HepG2 (cell line): Measurements from ENCODE around the gene THBS1. TPM values are rescaled to one million over a fixed set of nuclear protein-coding genes. Genes with fewer than 3 reads are reported as not detected.

ENCODE experiments used
- ATAC-seq: fragments of 200-7000 bp; cut with Tn5 transposase; 3 replicates; pipeline ENCODE4 v1.9.1; 2020; ENCODE audit warnings: mild to moderate bottlenecking, moderate library complexity
- BruUV-seq: library from RNA; stranded (reverse); fragments of 400-500 nt; replicated peaks from 2 replicates; lab custom pipeline; 2021; lab: Mats Ljungman, UMichigan
- CTCF ChIA-PET: fragments of 300-600 bp; formaldehyde crosslinking; extraction: SDS; loops from one replicate; lab custom pipeline; 2021; ENCODE audit warnings: low total read pairs, inconsistent platforms, low intra/inter-chr PET ratio; lab: Yijun Ruan, JAX
- POLR2A ChIA-PET: fragments of 350-600 bp; sonication (Branson Sonifier 250); formaldehyde crosslinking; loops from one replicate; lab custom pipeline; 2020; ENCODE audit warnings: antibody characterized with exemption, inconsistent platforms; lab: Yijun Ruan, JAX
- DNase-seq: peaks from one replicate; pipeline ENCODE4 v3.0.0-alpha.2; 2015; ENCODE audit warnings: low spot score
- FAIRE-seq: peaks from 3 replicates; lab custom pipeline; 2011; peaks lifted over from hg19 to GRCh38; lab: Jason Lieb, UNC
- H2AFZ ChIP-seq: one replicate; pipeline ENCODE4 v1.6.1; 2011; ENCODE audit warnings: low read length, inconsistent platforms
- H3K27ac ChIP-seq: fragments of 300-600 bp; 3 replicates; pipeline ENCODE4 v1.8.0; 2011; ENCODE audit warnings: mixed run types, mild to moderate bottlenecking, mixed read lengths, low read length, inconsistent platforms; ENCODE audit not compliant: insufficient read depth; ENCODE audit errors: extremely low read length
- H3K27me3 ChIP-seq, 2 experiments: fragments of 200-600 bp in 1 of 2; 2 replicates in 1 of 2; 3 replicates in 1 of 2; pipeline versions ENCODE4 v1.6.0 to v1.8.0; 2011; ENCODE audit warnings: low read length in 2 of 2, mild to moderate bottlenecking in 2 of 2, moderate library complexity in 2 of 2, inconsistent platforms in 1 of 2; ENCODE audit not compliant: insufficient read depth in 2 of 2, control insufficient read depth in 1 of 2
- H3K36me3 ChIP-seq, 2 experiments: fragments of 200-600 bp in 1 of 2; replicated peaks in 1 of 2; 2 replicates in 1 of 2; 3 replicates in 1 of 2; pipeline versions ENCODE4 v1.5.1 to v1.8.0; 2011; ENCODE audit warnings: low read length in 2 of 2, inconsistent platforms in 1 of 2; ENCODE audit not compliant: insufficient read depth in 2 of 2, control insufficient read depth in 1 of 2
- H3K4me1 ChIP-seq: 2 replicates; pipeline ENCODE4 v1.5.1; 2012; ENCODE audit warnings: low read length, inconsistent platforms; ENCODE audit not compliant: insufficient read depth
- H3K4me2 ChIP-seq: 2 replicates; pipeline ENCODE4 v1.6.0; 2011; ENCODE audit warnings: low read depth, low read length, inconsistent platforms
- H3K4me3 ChIP-seq, 3 experiments: fragments of 200-600 bp in 1 of 3; sonication (generic), shearing (Covaris generic) in 1 of 3; replicated peaks in 1 of 3; 2 replicates each; pipeline ENCODE4 v1.5.1; 2011 to 2016; ENCODE audit warnings: low read length in 3 of 3, inconsistent platforms in 2 of 3, low read depth in 2 of 3, mild to moderate bottlenecking in 2 of 3, control low read depth in 1 of 3, mixed read lengths in 1 of 3; ENCODE audit not compliant: insufficient read depth in 1 of 3
- H3K79me2 ChIP-seq: one replicate; pipeline ENCODE4 v1.6.1; 2011; ENCODE audit warnings: low read length, inconsistent platforms; ENCODE audit not compliant: insufficient read depth
- H3K9ac ChIP-seq: 2 replicates; pipeline ENCODE4 v1.6.0; 2011; ENCODE audit warnings: mild to moderate bottlenecking, low read depth, low read length, inconsistent platforms; ENCODE audit not compliant: insufficient read depth
- H3K9me3 ChIP-seq: 2 replicates; pipeline ENCODE4 v1.5.1; 2012; ENCODE audit warnings: mild to moderate bottlenecking, low read length
- H4K20me1 ChIP-seq: 2 replicates; pipeline ENCODE4 v1.6.0; 2011; ENCODE audit warnings: inconsistent platforms, mild to moderate bottlenecking, low read length, moderate library complexity; ENCODE audit not compliant: insufficient read depth
- ISL2 ChIP-seq: sonication (generic); formaldehyde crosslinking; IDR thresholded peaks from 2 replicates; pipeline ENCODE4 v1.5.0; 2020; ENCODE audit warnings: missing genetic modification reagents
- POLR2A ChIP-seq, 2 experiments: IDR thresholded peaks; 2 replicates each; pipeline ENCODE4 v1.6.1; 2011; ENCODE audit warnings: low read depth in 2 of 2, low read length in 2 of 2, mild to moderate bottlenecking in 1 of 2, moderate library complexity in 1 of 2; ENCODE audit not compliant: insufficient read depth in 1 of 2
- RBFOX2 ChIP-seq: fragments of 200-400 bp; formaldehyde crosslinking; IDR thresholded peaks from 2 replicates; pipeline ENCODE4 v1.6.1; 2017; ENCODE audit warnings: low read depth, mild to moderate bottlenecking, low read length
- ZIK1 ChIP-seq: sonication (generic); formaldehyde crosslinking; IDR thresholded peaks from 2 replicates; pipeline ENCODE4 v1.5.0; 2020; ENCODE audit warnings: mild to moderate bottlenecking, low read depth, missing genetic modification reagents, borderline replicate concordance
- WGBS: methylation state at CpG from one replicate; pipeline ENCODE4 v1.1.6; 2017; ENCODE audit warnings: low lambda C conversion rate; 5-methylcytosine and 5-hydroxymethylcytosine counted together
- in situ Hi-C: cut with HindIII; loops from 2 replicates; pipeline ENCODE4 v1.10.0; 2017; ENCODE audit warnings: low pct_unique_long_range_greater_than_20kb; ENCODE audit not compliant: extremely low pct_ligation_motif_present
- intact Hi-C: fragments of 100-400 bp; cut with micrococcal nuclease; formaldehyde crosslinking; loops from one replicate; pipeline ENCODE4 v1.10.0; 2022; ENCODE audit not compliant: unreplicated experiment
- polyA plus RNA-seq, 8 experiments: library from polyadenylated mRNA; depleted of rRNA in 3 of 8; stranded (reverse) in 7 of 8; unstranded in 1 of 8; fragments of >200 nt; fragmentation: Illumina TruSeq in 4 of 8; extraction: Trizol in 4 of 8; gene quantifications; 2 replicates each; pipeline versions ENCODE4 v1.2.1 to v1.2.3, GENCODE V29; 2011 to 2016; ENCODE audit warnings: low read depth in 4 of 8, missing spikeins in 1 of 8, mixed read lengths in 1 of 8; ENCODE audit not compliant: insufficient read depth in 1 of 8
- total RNA-seq, 5 experiments: library from RNA; depleted of rRNA; stranded (reverse); fragments of >200 nt; fragmentation: Illumina TruSeq; extraction: Trizol; gene quantifications; 2 replicates each; pipeline ENCODE4 v1.2.3, GENCODE V29; 2016; ENCODE audit warnings: low read depth in 1 of 5
- TF ChIP-seq, protein P1 (sequence below): sonication (generic); formaldehyde crosslinking; IDR thresholded peaks from 2 replicates; pipeline ENCODE4 v1.4.0; 2020; ENCODE audit warnings: mild to moderate bottlenecking, missing genetic modification reagents
- TF ChIP-seq, protein P2 (sequence below): sonication (generic); formaldehyde crosslinking; IDR thresholded peaks from 2 replicates; pipeline ENCODE4 v1.8.0; 2023; ENCODE audit warnings: mild to moderate bottlenecking, missing genetic modification reagents

Gene THBS1
- total and polyA plus RNA-seq, 2 of the 13 experiments (the other 11 are each of a cell fraction or from before 2014, with no cell fraction given): 54.7 to 67.1 TPM

DNA sequence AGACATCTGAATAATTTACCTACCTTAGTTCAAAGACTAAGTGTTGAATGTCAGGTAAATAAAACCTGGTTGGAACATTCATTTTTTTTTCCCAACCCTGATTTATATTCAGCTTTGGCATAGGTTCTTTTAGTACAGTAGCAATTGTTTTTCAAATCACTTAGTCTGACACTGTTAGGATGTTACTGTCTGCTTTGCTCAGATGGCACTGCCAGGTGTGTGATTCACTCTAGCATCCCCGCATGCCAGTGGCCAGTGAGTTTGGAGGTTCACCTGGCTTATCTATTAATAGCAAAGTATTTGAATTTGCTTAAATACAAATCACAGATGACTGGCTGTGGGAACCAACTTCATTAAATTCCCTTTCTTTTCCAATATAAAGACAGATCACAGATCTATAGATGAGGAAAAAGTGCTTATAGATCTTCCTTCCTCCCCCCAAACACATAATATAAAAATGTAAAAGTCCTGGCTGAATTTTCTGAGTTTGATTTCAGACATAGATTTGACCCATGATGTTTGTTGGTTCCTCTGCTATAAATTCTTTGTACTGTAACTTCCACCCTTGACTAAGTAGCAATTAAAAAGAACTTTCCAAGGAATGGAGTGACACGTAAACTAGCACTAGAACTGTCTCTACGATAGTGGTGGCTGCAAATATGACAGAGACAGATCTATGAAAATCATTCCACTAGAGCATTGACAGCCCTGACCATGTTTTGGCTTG lies 3.9 kb downstream of the THBS1 start:
- intact Hi-C loops: loop anchor here (5.0 kb wide), 1 partner anchor 172 kb away; no protein-coding TSS in a partner anchor
- Histone ChIP-seq H3K4me3 (no peak overlapping the region), H2AFZ (no peak overlapping the region), H3K79me2 (peaks cover 22% of the 10 kb centered on the region), H4K20me1 (peaks cover 13% of the 10 kb centered on the region; the same call in 1 of the 2 replicates), H3K4me2 (no peak overlapping the region), H3K27ac (no peak overlapping the region), H3K9ac (no peak overlapping the region), H3K27me3 (no peaks in the 10 kb centered on the region; a peak in 1 of 5 replicates), H3K36me3 (peaks cover 26 to 69% of the 10 kb centered on the region in 2 experiments)
- DNase-seq (no peak), ATAC-seq (no peak), FAIRE-seq (no peak)
- POLR2A ChIA-PET: interaction anchor here (1.5 kb wide), 1 partner anchor 311 kb away, joined by 4 read pairs; no protein-coding TSS in a partner anchor
- WGBS: 93% methylated on average over 3 of the region's 3 CpGs
- TF ChIP-seq, protein P1, sequence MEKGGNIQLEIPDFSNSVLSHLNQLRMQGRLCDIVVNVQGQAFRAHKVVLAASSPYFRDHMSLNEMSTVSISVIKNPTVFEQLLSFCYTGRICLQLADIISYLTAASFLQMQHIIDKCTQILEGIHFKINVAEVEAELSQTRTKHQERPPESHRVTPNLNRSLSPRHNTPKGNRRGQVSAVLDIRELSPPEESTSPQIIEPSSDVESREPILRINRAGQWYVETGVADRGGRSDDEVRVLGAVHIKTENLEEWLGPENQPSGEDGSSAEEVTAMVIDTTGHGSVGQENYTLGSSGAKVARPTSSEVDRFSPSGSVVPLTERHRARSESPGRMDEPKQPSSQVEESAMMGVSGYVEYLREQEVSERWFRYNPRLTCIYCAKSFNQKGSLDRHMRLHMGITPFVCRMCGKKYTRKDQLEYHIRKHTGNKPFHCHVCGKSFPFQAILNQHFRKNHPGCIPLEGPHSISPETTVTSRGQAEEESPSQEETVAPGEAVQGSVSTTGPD: no peak
- TF ChIP-seq RBFOX2 (peak; percentile 48; the same call in 1 of the 2 replicates), POLR2A (IDR thresholded peaks at IDR 0.05; ENCODE audit: insufficient read depth in 1 of 2, low read depth in 2 of 2, low read length in 2 of 2) (peak in 1 of 2 experiments; percentile 15; a peak in 1 of 4 replicates), ZIK1 (CRISPR knock-in tag) (no peak), ISL2 (CRISPR knock-in tag) (no peak)
- TF ChIP-seq, protein P2, sequence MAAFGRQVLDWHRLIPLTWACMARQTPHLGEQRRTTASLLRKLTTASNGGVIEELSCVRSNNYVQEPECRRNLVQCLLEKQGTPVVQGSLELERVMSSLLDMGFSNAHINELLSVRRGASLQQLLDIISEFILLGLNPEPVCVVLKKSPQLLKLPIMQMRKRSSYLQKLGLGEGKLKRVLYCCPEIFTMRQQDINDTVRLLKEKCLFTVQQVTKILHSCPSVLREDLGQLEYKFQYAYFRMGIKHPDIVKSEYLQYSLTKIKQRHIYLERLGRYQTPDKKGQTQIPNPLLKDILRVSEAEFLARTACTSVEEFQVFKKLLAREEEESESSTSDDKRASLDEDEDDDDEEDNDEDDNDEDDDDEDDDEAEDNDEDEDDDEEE: no peak
- TF ChIP-seq, all 625 proteins: peak for 2
- Histone ChIP-seq H3K4me1 (peaks cover 57% of the 10 kb centered on the region), H3K9me3 (no peaks in the 10 kb centered on the region)
- no TSS peak for BruUV-seq
- in situ Hi-C loops: loop anchor here (5.0 to 10.0 kb wide), 5 partner anchors 150 to 770 kb away; no protein-coding TSS in a partner anchor
- CTCF ChIA-PET: no interaction called here
